Measurements from ENCODE around the gene ASCC3.

DNA sequence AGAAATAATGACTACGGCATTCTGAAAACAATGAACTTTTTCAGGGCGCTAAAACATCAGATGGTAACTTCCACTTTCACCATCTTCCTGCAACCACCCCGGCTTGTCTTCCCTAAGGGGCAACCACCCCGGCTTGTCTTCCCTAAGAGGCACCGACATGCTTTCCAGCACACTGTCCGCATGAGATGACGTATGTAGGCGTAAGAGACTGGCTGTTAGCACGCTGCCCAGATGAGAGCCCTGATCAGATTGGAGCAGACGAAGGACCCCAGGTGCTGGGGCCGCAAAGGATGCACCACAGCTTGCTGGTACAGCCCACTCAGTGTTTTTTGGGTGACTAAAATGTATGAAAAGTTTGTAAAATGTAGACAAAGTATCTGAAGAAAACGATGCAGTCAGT, 29.3 kb downstream of the ASCC3 start:
- TF ChIP-seq POLR2A (IDR thresholded peaks at IDR 0.05; ENCODE audit: low read length) (no peak), GATA1 (IDR thresholded peaks at IDR 0.05; ENCODE audit: low read depth, low read length) (no peak)

Measured in erythroblast (primary cell).